WTC11 (cell line): ENCODE measurements around the gene IFT122. TPM values are rescaled to one million over a fixed set of nuclear protein-coding genes. Genes with fewer than 3 reads are reported as not detected.

Source experiments
- ATAC-seq: fragments of 200-7000 bp; cut with Tn5 transposase; 2 replicates; pipeline ENCODE4 v1.10.0; 2021; ENCODE audit warnings: mild to moderate bottlenecking, moderate library complexity
- CTCF ChIA-PET: fragments of 300-600 bp; sonication (Branson Sonifier 250); formaldehyde crosslinking; loops from one replicate; lab custom pipeline; 2021; ENCODE audit warnings: antibody characterized with exemption; lab: Charles Lee
- POLR2A ChIA-PET: fragments of 350-600 bp; sonication (Branson Sonifier 250); formaldehyde crosslinking; loops from one replicate; lab custom pipeline; 2021; ENCODE audit warnings: antibody characterized with exemption; lab: Charles Lee
- DNase-seq: peaks from one replicate; pipeline ENCODE4 v3.0.0; 2021; ENCODE audit warnings: low spot score
- H3K27ac Mint-ChIP-seq: 2 replicates; pipeline ENCODE4 v1.8.0; 2021; ENCODE audit warnings: mixed read lengths
- H3K27me3 Mint-ChIP-seq: 2 replicates; pipeline ENCODE4 v1.8.0; 2021; ENCODE audit warnings: low read depth, mild to moderate bottlenecking, moderate library complexity, mixed read lengths
- H3K36me3 Mint-ChIP-seq: 2 replicates; pipeline ENCODE4 v1.8.0; 2021; ENCODE audit warnings: mixed read lengths
- H3K4me1 Mint-ChIP-seq: 2 replicates; pipeline ENCODE4 v1.8.0; 2022; ENCODE audit warnings: mixed read lengths
- H3K4me3 Mint-ChIP-seq: 2 replicates; pipeline ENCODE4 v1.8.0; 2021; ENCODE audit warnings: mild to moderate bottlenecking, moderate library complexity, mixed read lengths
- H3K9me3 Mint-ChIP-seq: 2 replicates; pipeline ENCODE4 v1.8.0; 2021; ENCODE audit warnings: mixed read lengths
- AFF4 ChIP-seq: sonication (generic); formaldehyde crosslinking; IDR thresholded peaks from 2 replicates; pipeline ENCODE4 v1.8.1; 2023; ENCODE audit warnings: mild to moderate bottlenecking, missing genetic modification reagents, borderline replicate concordance
- KAT7 ChIP-seq: sonication (generic); formaldehyde crosslinking; IDR thresholded peaks from 2 replicates; pipeline ENCODE4 v1.8.1; 2023; ENCODE audit warnings: missing genetic modification reagents, mild to moderate bottlenecking, borderline replicate concordance
- MYBL2 ChIP-seq: sonication (generic); formaldehyde crosslinking; IDR thresholded peaks from 2 replicates; pipeline ENCODE4 v1.8.1; 2023; ENCODE audit warnings: mild to moderate bottlenecking, moderate library complexity, missing genetic modification reagents
- NFATC4 ChIP-seq: fragments of 250-450 bp; sonication (Bioruptor Pico); IDR thresholded peaks from 2 replicates; pipeline ENCODE4 v1.9.0; 2021; ENCODE audit warnings: mild to moderate bottlenecking
- NFYB ChIP-seq: sonication (generic); formaldehyde crosslinking; conservative IDR thresholded peaks from 2 replicates; pipeline ENCODE4 v1.8.0; 2022; ENCODE audit warnings: low read depth, missing genetic modification reagents
- PREB ChIP-seq: sonication (generic); formaldehyde crosslinking; IDR thresholded peaks from 2 replicates; pipeline ENCODE4 v1.8.1; 2022; ENCODE audit warnings: mild to moderate bottlenecking, missing genetic modification reagents, moderate library complexity, borderline replicate concordance
- RELA ChIP-seq: sonication (generic); formaldehyde crosslinking; IDR thresholded peaks from 2 replicates; pipeline ENCODE4 v1.8.1; 2022; ENCODE audit warnings: missing genetic modification reagents, mild to moderate bottlenecking, borderline replicate concordance
- SMAD4 ChIP-seq: sonication (generic); formaldehyde crosslinking; IDR thresholded peaks from 2 replicates; pipeline ENCODE4 v1.8.0; 2022; ENCODE audit warnings: mild to moderate bottlenecking, missing genetic modification reagents
- SP1 ChIP-seq: sonication (generic); formaldehyde crosslinking; conservative IDR thresholded peaks from 2 replicates; pipeline ENCODE4 v1.8.1; 2022; ENCODE audit warnings: missing genetic modification reagents
- TEAD1 ChIP-seq: sonication (generic); formaldehyde crosslinking; IDR thresholded peaks from 2 replicates; pipeline ENCODE4 v1.8.0; 2022; ENCODE audit warnings: mild to moderate bottlenecking, missing genetic modification reagents
- USF2 ChIP-seq: sonication (generic); formaldehyde crosslinking; IDR thresholded peaks from 2 replicates; pipeline ENCODE4 v1.8.1; 2023; ENCODE audit warnings: mild to moderate bottlenecking, missing genetic modification reagents, moderate library complexity
- ZMAT4 ChIP-seq: fragments of 250-450 bp; sonication (Bioruptor Pico); IDR thresholded peaks from 2 replicates; pipeline ENCODE4 v1.9.0; 2021; ENCODE audit warnings: mild to moderate bottlenecking
- ZNF121 ChIP-seq: sonication (generic); formaldehyde crosslinking; IDR thresholded peaks from 2 replicates; pipeline ENCODE4 v1.8.0; 2023; ENCODE audit warnings: missing genetic modification reagents
- ZNF138 ChIP-seq: sonication (generic); formaldehyde crosslinking; conservative IDR thresholded peaks from 2 replicates; pipeline ENCODE4 v1.8.1; 2022; ENCODE audit warnings: mild to moderate bottlenecking, moderate library complexity, missing genetic modification reagents
- ZNF263 ChIP-seq: sonication (generic); formaldehyde crosslinking; IDR thresholded peaks from 2 replicates; pipeline ENCODE4 v1.8.1; 2022; ENCODE audit warnings: low read depth, mild to moderate bottlenecking, moderate library complexity, missing genetic modification reagents
- ZNF281 ChIP-seq: sonication (generic); formaldehyde crosslinking; IDR thresholded peaks from 2 replicates; pipeline ENCODE4 v1.8.0; 2023; ENCODE audit warnings: mild to moderate bottlenecking, missing genetic modification reagents
- ZNF671 ChIP-seq: fragments of 250-450 bp; sonication (Bioruptor Pico); IDR thresholded peaks from 2 replicates; pipeline ENCODE4 v1.8.0; 2021; ENCODE audit warnings: mild to moderate bottlenecking
- total RNA-seq: library from RNA; stranded (reverse); gene quantifications from 3 replicates; pipeline ENCODE4 v1.2.3, GENCODE V29; 2021

The IFT122 gene
- total RNA-seq, 1 experiment from 2014 or later: 22.8 TPM

GRCh38 chr3:129536804-129537203 is 96.8 kb downstream of the IFT122 start:
- H3K27me3 Mint-ChIP-seq: no peaks in the 10 kb centered on the region
- H3K4me1 Mint-ChIP-seq: peaks cover 31% of the 10 kb centered on the region
- DNase-seq: no peak
- peaks cover 5% of the 10 kb centered on the region for H3K9me3 Mint-ChIP-seq
- no peak for ATAC-seq
- no peak overlapping the region for H3K4me3 Mint-ChIP-seq
- ChIA-PET CTCF (interaction anchor here (0.7 to 1.0 kb wide), 2 partner anchors 47 to 69 kb away, joined by 3 to 4 read pairs; partner anchors contain the start of gene PLXND1), POLR2A (no interaction called here)
- no peaks in the 10 kb centered on the region for H3K36me3 Mint-ChIP-seq
- no peak overlapping the region for H3K27ac Mint-ChIP-seq
- TF ChIP-seq ZMAT4 (CRISPR knock-in tag): no peak
- no peak for TF ChIP-seq ZNF263 (CRISPR knock-in tag)
- TF ChIP-seq, all 79 proteins: peak for 0

- H3K36me3 Mint-ChIP-seq: no peaks in the 10 kb centered on the region
- DNase-seq (no peak), ATAC-seq (no peak)
- H3K27me3 Mint-ChIP-seq: no peaks in the 10 kb centered on the region
- H3K4me1 Mint-ChIP-seq: peaks cover 32% of the 10 kb centered on the region
- H3K27ac Mint-ChIP-seq: no peak overlapping the region
- H3K4me3 Mint-ChIP-seq: no peak overlapping the region
- ChIA-PET CTCF (interaction anchor here (1.0 to 1.5 kb wide), 4 partner anchors 23 to 211 kb away, joined by 3 to 7 read pairs (median 4); no protein-coding TSS in a partner anchor), POLR2A (interaction anchor here (1.5 kb wide), 1 partner anchor 9 kb away, joined by 3 read pairs; no protein-coding TSS in a partner anchor)
- TF ChIP-seq KAT7 (CRISPR knock-in tag) (no peak), NFYB (CRISPR knock-in tag) (no peak), ZNF121 (CRISPR knock-in tag) (no peak), PREB (no peak), ZNF138 (no peak), SMAD4 (CRISPR knock-in tag) (no peak), AFF4 (no peak), ZNF671 (CRISPR knock-in tag) (no peak)
- peaks cover 5% of the 10 kb centered on the region for H3K9me3 Mint-ChIP-seq
Observed at GRCh38 chr3:129539206-129539605, 99.2 kb downstream of the IFT122 start.

- no peaks in the 10 kb centered on the region for H3K27me3 Mint-ChIP-seq
- no peak overlapping the region for H3K4me3 Mint-ChIP-seq
- DNase-seq (no peak), ATAC-seq (no peak)
- no peaks in the 10 kb centered on the region for H3K36me3 Mint-ChIP-seq
- no peak overlapping the region for H3K27ac Mint-ChIP-seq
- CTCF ChIA-PET: no interaction called here
- POLR2A ChIA-PET: no interaction called here
- H3K9me3 Mint-ChIP-seq: peaks cover 5% of the 10 kb centered on the region
- peaks cover 25% of the 10 kb centered on the region for H3K4me1 Mint-ChIP-seq
- TF ChIP-seq TEAD1 (CRISPR knock-in tag) (no peak), AFF4 (no peak), SP1 (CRISPR knock-in tag) (no peak), MYBL2 (CRISPR knock-in tag) (no peak), NFATC4 (no peak), RELA (no peak), USF2 (CRISPR knock-in tag) (no peak), ZNF281 (CRISPR knock-in tag) (no peak)
Observed at GRCh38 chr3:129540776-129541516, 100.9 kb downstream of the IFT122 start.
